HT1080 (cell line): Measurements from ENCODE around the gene ASPG. TPM values are rescaled to one million over a fixed set of nuclear protein-coding genes. Genes with fewer than 3 reads are reported as not detected.

Experiments used
- DNase-seq: peaks from one replicate; pipeline ENCODE4 v3.0.0-alpha.2; 2015; ENCODE audit warnings: low read depth
- total RNA-seq: library from RNA; depleted of rRNA; stranded (reverse); fragments of >200 nt; shearing (Covaris generic); gene quantifications from 2 replicates; pipeline ENCODE4 v1.2.3, GENCODE V29; 2014

Gene ASPG
- total RNA-seq, 1 experiment from 2014 or later, result not detected

GRCh38 chr14:104104076-104104901, 18.8 kb downstream of the ASPG start:
- DNase-seq, result no peak

- DNase-seq, result no peak
Observed at GRCh38 chr14:104105071-104105821, 19.7 kb downstream of the ASPG start.

- DNase-seq, result no peak
Observed at GRCh38 chr14:104105822-104106470, 20.4 kb downstream of the ASPG start.

DNA sequence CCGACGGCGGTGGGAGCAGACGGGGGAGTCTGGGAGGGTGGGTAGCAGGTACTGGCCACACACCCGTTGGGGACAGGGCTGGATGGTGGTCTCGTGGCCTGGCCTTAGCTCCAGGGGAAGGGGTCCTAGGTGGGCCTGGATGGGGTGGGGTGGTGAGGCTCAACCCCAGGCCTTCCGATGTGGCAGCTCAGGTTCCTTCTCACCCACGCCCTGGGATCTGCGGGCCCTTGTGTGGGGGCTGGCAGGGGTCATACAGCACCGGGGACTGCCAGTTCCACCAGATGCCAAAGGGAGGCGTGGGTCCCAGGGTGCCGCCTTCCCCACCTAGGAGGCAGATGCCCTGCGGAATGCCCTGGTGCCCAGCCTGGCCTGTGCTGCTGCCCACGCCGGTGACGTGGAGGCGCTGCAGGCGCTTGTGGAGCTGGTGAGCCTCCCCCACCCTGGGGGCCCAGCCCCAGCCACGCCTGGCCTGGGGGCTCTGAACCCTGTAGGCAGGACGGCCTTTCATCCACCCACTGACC, 21.0 kb downstream of the ASPG start:
- no peak for DNase-seq

DNA sequence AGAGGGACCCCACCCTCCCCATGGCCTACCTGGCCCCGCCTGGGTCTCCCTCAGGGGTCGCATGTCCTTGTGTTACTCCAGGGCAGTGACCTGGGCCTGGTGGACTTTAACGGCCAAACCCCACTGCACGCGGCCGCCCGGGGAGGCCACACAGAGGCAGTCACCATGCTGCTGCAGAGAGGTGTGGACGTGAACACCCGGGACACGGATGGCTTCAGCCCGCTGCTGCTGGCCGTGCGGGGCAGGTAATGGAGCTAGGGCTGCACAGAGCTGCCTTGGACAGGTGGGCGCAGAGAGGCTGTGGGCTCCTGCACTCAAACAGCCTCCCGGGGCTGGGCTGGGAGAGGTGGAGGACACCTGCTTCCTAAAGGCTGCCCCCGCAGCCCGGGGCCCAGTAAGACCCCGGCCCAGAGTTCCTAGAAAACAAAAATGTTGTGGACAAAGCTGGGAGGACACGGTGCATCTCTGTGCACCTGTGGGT, 21.6 kb downstream of the ASPG start:
- no peak for DNase-seq

- DNase-seq, result no peak
Observed at GRCh38 chr14:104107611-104108569, 22.4 kb downstream of the ASPG start.

- DNase-seq, result no peak
Observed at GRCh38 chr14:104108570-104109541, 23.4 kb downstream of the ASPG start.

- DNase-seq, result no peak
Observed at GRCh38 chr14:104109731-104110361, 24.3 kb downstream of the ASPG start.

DNA sequence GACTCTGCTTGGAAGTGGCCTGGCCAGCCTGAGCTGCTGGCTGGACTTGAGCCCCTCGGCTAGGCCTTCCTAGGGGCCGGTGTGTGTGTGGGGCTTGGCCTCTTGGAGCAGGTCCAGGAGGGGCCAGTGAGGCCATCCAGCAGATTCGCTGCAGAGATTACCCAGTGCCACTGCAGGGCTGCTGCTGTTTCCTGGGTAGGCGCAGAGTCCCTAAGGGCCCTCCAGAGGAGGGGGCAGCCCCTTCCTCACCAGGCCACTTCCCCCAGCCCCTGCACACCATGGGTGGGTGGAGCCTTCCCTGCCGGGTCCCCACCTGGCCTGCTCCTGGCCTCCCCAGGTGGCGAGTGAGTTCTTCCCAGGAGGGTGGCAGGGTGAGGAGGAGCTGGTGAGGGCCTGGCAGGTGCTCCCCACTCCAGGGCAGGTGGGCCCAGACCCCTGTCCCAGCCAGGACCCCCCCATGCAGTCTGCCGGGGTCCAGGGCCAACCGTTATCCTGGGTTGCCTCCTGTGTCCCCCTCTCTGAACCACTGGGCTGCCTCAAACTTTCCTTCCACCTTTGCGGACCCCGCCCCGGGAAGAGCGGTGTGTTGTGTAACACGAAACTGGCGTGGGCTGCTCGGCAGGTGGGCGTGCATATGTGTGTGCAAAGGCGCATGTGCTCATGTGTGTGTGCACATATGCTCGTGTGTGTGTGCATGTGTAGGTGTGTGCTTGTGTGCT, 25.1 kb downstream of the ASPG start:
- no peak for DNase-seq

GRCh38 chr14:104111301-104112112, 26.0 kb downstream of the ASPG start:
- DNase-seq, result no peak

GRCh38 chr14:104112113-104112505, 26.6 kb downstream of the ASPG start:
- no peak for DNase-seq

DNA sequence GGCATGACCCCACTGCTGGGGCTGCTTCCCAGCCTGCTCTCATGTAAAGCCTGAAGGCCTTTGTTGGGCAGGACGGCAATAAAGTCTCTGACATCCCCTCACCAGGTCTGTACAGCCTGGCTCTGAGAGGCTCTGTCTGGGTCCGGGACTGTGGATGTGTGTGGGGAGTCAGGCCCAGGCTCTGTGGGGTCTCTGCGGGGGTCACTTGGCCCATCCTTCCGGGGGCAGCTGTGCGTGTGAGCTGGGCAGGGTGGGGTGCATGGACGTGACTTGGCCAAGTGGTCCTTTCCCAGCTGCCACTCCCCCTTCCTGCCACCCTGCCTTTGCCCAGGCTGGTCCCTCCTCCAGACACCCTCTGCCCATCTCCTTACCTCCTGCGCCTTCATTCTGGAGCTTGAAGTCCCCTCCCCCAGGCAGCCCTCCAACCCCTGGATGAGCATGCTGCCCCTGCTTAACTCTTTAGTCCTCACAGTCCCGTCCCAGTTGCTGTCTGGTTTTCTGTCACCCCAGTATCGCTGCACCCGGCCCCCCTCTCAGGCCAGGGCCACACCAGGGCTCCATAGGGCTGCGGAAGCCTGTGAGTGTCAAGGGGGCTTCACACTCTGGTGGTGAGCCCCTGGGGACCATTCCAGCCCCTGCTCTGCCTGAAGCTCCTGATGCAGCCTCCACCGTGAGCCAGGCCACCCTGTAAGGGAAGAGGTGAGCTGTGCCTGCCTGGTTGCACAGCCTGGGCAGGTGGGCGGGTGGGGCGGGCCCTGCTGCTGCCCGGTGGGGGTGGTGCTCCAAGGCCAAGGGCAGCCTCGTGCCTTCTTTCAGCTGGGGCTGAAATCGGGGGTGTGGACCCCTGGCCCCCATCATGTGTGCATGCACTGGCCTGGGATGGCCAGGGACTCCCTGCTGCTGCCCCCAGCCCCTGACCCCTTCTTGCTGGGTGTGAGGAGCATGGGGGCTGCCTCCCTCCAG, 27.4 kb downstream of the ASPG start:
- no peak for DNase-seq

DNA sequence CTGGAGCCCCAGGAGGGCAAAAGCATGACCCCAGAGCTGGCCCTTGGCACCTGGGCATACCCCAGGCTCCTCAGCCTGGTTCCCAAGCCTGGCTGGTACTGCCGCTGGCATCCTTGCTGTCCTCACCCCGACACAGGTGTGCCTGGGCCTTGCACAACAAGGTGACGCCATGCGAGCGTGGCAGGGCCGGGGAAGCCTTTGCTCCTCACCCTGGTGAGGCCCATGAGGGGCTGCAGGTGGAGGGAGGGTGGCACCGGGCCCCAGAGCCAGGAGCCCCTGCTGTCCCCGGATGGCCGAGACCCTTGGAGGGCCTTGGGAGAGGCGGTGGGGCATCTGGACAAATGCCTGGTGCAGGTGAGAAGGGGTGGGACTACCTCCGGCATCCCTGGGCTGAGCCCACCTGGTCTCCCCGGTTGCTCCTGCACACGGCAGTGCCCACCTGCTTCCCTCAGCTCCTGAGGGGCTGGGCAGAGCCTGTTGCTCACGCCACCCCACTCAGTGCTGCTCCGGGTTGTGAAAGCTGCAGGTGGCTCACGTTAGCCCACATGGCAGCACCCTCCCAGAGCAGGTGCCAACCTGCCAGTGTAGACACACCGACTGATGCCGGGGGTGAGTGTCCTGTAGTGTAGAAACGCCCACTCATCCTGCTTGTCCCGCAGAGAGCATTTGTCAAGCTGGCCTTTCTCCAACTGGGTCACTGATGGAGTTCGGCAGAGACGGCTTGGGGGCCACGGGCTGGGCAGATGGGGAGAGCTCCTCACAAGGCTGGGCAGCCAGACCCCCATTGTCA, 28.3 kb downstream of the ASPG start:
- no peak for DNase-seq

DNA sequence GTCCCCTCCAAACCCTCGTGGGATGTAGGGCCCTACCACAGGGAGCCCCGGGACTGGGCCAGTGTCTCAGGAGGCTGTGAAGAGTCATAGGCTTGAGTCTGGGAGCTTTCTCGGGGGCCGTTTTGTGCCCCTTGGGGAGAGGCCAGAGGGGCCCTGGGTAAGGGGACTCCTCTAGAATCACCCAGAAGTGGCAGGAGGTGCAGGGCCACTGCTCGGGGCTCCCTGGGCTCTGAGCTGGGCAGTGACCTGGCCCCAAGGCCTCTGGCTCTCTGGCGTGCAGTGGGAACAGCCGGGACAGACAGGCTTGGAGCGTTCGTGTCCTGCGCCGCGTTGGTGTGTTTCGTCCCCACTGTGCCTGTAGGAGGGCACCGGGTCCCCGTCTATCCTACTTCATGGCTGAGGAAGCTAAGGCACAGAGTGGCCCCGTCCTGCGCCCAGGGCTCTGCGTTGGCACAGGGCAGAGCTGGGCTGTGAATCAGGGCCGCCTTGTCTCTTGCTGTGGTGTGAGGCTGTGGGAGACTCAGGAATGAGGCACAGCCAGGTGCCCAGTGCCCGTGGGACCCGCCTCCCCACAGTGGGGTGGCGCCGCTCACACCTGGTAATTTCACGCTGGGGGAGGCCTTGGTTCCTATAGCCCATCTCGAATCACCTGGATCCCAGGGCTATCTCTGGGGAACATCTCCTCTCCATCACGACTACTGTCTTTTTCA, 29.1 kb downstream of the ASPG start:
- no peak for DNase-seq

DNA sequence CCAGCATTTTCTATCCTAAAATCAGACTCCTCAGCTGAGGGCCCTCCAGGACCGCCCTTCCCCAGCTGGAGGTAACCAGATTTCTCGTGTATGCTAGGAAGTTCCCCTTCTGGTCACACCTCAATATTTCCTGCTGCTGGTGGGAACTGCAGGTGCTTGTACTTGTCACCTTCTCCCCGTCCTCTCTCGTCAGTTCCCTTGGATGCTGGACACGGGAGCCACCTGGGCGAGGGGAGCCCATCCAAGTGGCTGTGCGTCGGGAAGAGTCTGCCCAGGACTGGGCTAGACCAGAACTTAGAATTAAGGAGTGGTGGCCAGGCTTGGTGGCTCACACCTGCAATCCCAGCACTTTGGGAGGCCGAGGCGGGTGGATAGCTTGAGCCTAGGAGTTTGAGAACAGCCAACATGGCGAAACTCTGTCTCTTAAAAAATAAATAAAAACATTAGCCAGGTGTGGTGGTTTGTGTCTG, 29.7 kb downstream of the ASPG start:
- no peak for DNase-seq
